GM23338 (cell line): ENCODE measurements around the gene CD82. TPM values are rescaled to one million over a fixed set of nuclear protein-coding genes. Genes with fewer than 3 reads are reported as not detected.

Experiments used
- ATAC-seq: fragments of 200-7000 bp; cut with Tn5 transposase; 3 replicates; pipeline ENCODE4 v1.9.1; 2020
- DNase-seq: peaks from one replicate; pipeline ENCODE4 v3.0.0-alpha.2; 2015; ENCODE audit warnings: low spot score
- H2AFZ ChIP-seq: fragments of 200-600 bp; sonication (generic); 2 replicates; pipeline ENCODE4 v1.8.0; 2016; ENCODE audit warnings: antibody characterized with exemption, mild to moderate bottlenecking, moderate library complexity
- H3F3A ChIP-seq: fragments of 200-600 bp; sonication (generic); replicated peaks from 2 replicates; pipeline ENCODE4 v1.8.0; 2017; ENCODE audit warnings: antibody characterized with exemption, mixed run types, low read depth
- H3K27ac ChIP-seq: fragments of 200-600 bp; sonication (generic); 2 replicates; pipeline ENCODE4 v1.6.1; 2016; ENCODE audit warnings: low read depth
- H3K27me3 ChIP-seq: fragments of 200-600 bp; sonication (generic); 2 replicates; pipeline ENCODE4 v1.8.0; 2016; ENCODE audit warnings: mild to moderate bottlenecking, mixed run types, moderate library complexity; ENCODE audit not compliant: insufficient read depth
- H3K36me3 ChIP-seq: fragments of 200-600 bp; sonication (generic); 2 replicates; pipeline ENCODE4 v1.8.0; 2016; ENCODE audit warnings: mild to moderate bottlenecking; ENCODE audit not compliant: insufficient read depth
- H3K4me1 ChIP-seq: fragments of 200-600 bp; sonication (generic); 2 replicates; pipeline ENCODE4 v1.8.0; 2016; ENCODE audit warnings: mild to moderate bottlenecking, moderate library complexity; ENCODE audit not compliant: insufficient read depth
- H3K4me2 ChIP-seq: fragments of 200-600 bp; sonication (generic); 2 replicates; pipeline ENCODE4 v1.7.1; 2017; ENCODE audit warnings: mixed run types
- H3K4me3 ChIP-seq: fragments of 200-600 bp; sonication (generic); 2 replicates; pipeline ENCODE4 v1.6.1; 2016; ENCODE audit warnings: mixed run types
- H3K79me2 ChIP-seq: fragments of 200-600 bp; sonication (generic); replicated peaks from 2 replicates; pipeline ENCODE4 v1.8.0; 2017; ENCODE audit warnings: mild to moderate bottlenecking; ENCODE audit not compliant: insufficient read depth
- H3K9me2 ChIP-seq: fragments of 200-600 bp; sonication (generic); 2 replicates; pipeline ENCODE4 v1.8.0; 2017; ENCODE audit not compliant: insufficient read depth
- H4K20me1 ChIP-seq: fragments of 200-600 bp; sonication (generic); replicated peaks from 2 replicates; pipeline ENCODE4 v1.8.0; 2017; ENCODE audit warnings: mild to moderate bottlenecking; ENCODE audit not compliant: insufficient read depth
- H3K27ac Mint-ChIP-seq: 2 replicates; pipeline ENCODE4 v1.8.0; 2020; ENCODE audit warnings: inconsistent platforms, mild to moderate bottlenecking, moderate library complexity, mixed read lengths
- H3K27me3 Mint-ChIP-seq: 3 replicates; pipeline ENCODE4 v1.8.0; 2022; ENCODE audit warnings: low read depth, mild to moderate bottlenecking, moderate library complexity, mixed read lengths, inconsistent platforms; ENCODE audit not compliant: insufficient read depth, poor library complexity
- H3K36me3 Mint-ChIP-seq: 3 replicates; pipeline ENCODE4 v1.8.0; 2021; ENCODE audit warnings: low read depth, mild to moderate bottlenecking, inconsistent platforms, moderate library complexity, mixed read lengths
- H3K4me1 Mint-ChIP-seq: 3 replicates; pipeline ENCODE4 v1.8.0; 2020; ENCODE audit warnings: mild to moderate bottlenecking, inconsistent platforms, mixed read lengths
- H3K4me3 Mint-ChIP-seq: 3 replicates; pipeline ENCODE4 v1.8.0; 2021; ENCODE audit warnings: moderate library complexity, mild to moderate bottlenecking, inconsistent platforms, mixed read lengths
- H3K9me3 Mint-ChIP-seq: 3 replicates; pipeline ENCODE4 v1.8.0; 2020; ENCODE audit warnings: moderate library complexity, mild to moderate bottlenecking, inconsistent platforms, mixed read lengths
- CREB1 ChIP-seq: fragments of 250-450 bp; sonication (Bioruptor Pico); IDR thresholded peaks from 2 replicates; pipeline ENCODE4 v1.5.0; 2020; ENCODE audit warnings: low read depth, mild to moderate bottlenecking, moderate library complexity
- EZH2 ChIP-seq: fragments of 200-600 bp; sonication (generic); IDR thresholded peaks from one replicate; pipeline ENCODE4 v1.8.0; 2017; ENCODE audit warnings: antibody characterized with exemption, mild to moderate bottlenecking, low read depth; ENCODE audit not compliant: unreplicated experiment
- EZH2phosphoT487 ChIP-seq: fragments of 200-600 bp; sonication (generic); IDR thresholded peaks from one replicate; pipeline ENCODE4 v1.8.1; 2018; ENCODE audit warnings: antibody characterized with exemption; ENCODE audit not compliant: unreplicated experiment
- NANOG ChIP-seq: IDR thresholded peaks from 2 replicates; pipeline ENCODE4 v1.6.1; 2016; ENCODE audit warnings: antibody characterized with exemption, borderline replicate concordance
- POLR2AphosphoS5 ChIP-seq: IDR thresholded peaks from 2 replicates; pipeline ENCODE4 v1.6.1; 2016; ENCODE audit warnings: antibody characterized with exemption, low read depth
- REST ChIP-seq: IDR thresholded peaks from one replicate; pipeline ENCODE4 v1.6.1; 2018; ENCODE audit warnings: antibody characterized with exemption; ENCODE audit not compliant: unreplicated experiment
- ZNF114 ChIP-seq: fragments of 250-450 bp; sonication (Bioruptor Pico); IDR thresholded peaks from 2 replicates; pipeline ENCODE4 v1.5.0; 2020; ENCODE audit warnings: mild to moderate bottlenecking, moderate library complexity
- ZNF331 ChIP-seq: fragments of 250-450 bp; sonication (Bioruptor Pico); IDR thresholded peaks from 2 replicates; pipeline ENCODE4 v1.5.0; 2020; ENCODE audit warnings: low read depth, mild to moderate bottlenecking, moderate library complexity
- polyA plus RNA-seq: library from polyadenylated mRNA; unstranded; fragments of >200 nt; fragmentation: Nextera tagmentation; extraction: Ambion mirVana; gene quantifications from 2 replicates; pipeline ENCODE4 v1.2.1, GENCODE V29; 2016
- total RNA-seq: library from RNA; depleted of rRNA; stranded (reverse); fragments of >200 nt; shearing (Covaris generic); gene quantifications from 2 replicates; pipeline ENCODE4 v1.2.3, GENCODE V29; 2014

Gene CD82
- total and polyA plus RNA-seq, 2 experiments from 2014 or later, result 4.4 to 4.9 TPM

- H3K9me3 Mint-ChIP-seq, result no peaks in the 10 kb centered on the region
- H3F3A ChIP-seq, result no peaks in the 10 kb centered on the region
- no peak overlapping the region for H3K4me2 ChIP-seq
- H3K4me1 Mint-ChIP-seq, result peaks cover 13% of the 10 kb centered on the region
- H3K4me3 ChIP-seq, result no peak overlapping the region
- H3K36me3 ChIP-seq, result no peaks in the 10 kb centered on the region
- TF ChIP-seq ZNF114 (CRISPR knock-in tag) (no peak), EZH2phosphoT487 (no peak), POLR2AphosphoS5 (no peak), EZH2 (no peak), CREB1 (CRISPR knock-in tag) (no peak), NANOG (no peak), REST (no peak)
- H3K27me3 ChIP-seq, result no peaks in the 10 kb centered on the region
- H3K27me3 Mint-ChIP-seq, result peaks cover 6% of the 10 kb centered on the region
- H3K79me2 ChIP-seq, result no peaks in the 10 kb centered on the region
- DNase-seq (no peak), ATAC-seq (no peak)
- no peaks in the 10 kb centered on the region for H3K4me1 ChIP-seq
- H3K4me3 Mint-ChIP-seq, result no peak overlapping the region
- H3K27ac Mint-ChIP-seq, result no peak overlapping the region
- no peaks in the 10 kb centered on the region for H4K20me1 ChIP-seq
- no peak overlapping the region for H3K27ac ChIP-seq
- no peaks in the 10 kb centered on the region for H3K36me3 Mint-ChIP-seq
- H2AFZ ChIP-seq, result no peak overlapping the region
- no peaks in the 10 kb centered on the region for H3K9me2 ChIP-seq
Observed at GRCh38 chr11:44577231-44577830, 11.9 kb downstream of the CD82 start.

- no peak overlapping the region for H2AFZ ChIP-seq
- TF ChIP-seq ZNF331 (CRISPR knock-in tag) (no peak), EZH2 (no peak), EZH2phosphoT487 (no peak), POLR2AphosphoS5 (no peak)
- H3K27ac Mint-ChIP-seq, result no peak overlapping the region
- H3K9me3 Mint-ChIP-seq, result no peaks in the 10 kb centered on the region; the same call in 2 of the 3 replicates
- DNase-seq (no peak), ATAC-seq (no peak)
- no peaks in the 10 kb centered on the region for H3K27me3 ChIP-seq
- H3K4me1 ChIP-seq, result no peaks in the 10 kb centered on the region
- no peak overlapping the region for H3K27ac ChIP-seq
- H3K4me3 ChIP-seq, result no peak overlapping the region
- no peaks in the 10 kb centered on the region for H3F3A ChIP-seq
- H3K27me3 Mint-ChIP-seq, result peaks cover 7% of the 10 kb centered on the region
- H4K20me1 ChIP-seq, result no peaks in the 10 kb centered on the region
- no peaks in the 10 kb centered on the region for H3K9me2 ChIP-seq
- H3K79me2 ChIP-seq, result no peaks in the 10 kb centered on the region
- peaks cover 5% of the 10 kb centered on the region for H3K4me1 Mint-ChIP-seq
- H3K4me3 Mint-ChIP-seq, result no peak overlapping the region; the same call in 2 of the 3 replicates
- H3K36me3 ChIP-seq, result no peaks in the 10 kb centered on the region
- H3K4me2 ChIP-seq, result no peak overlapping the region
- H3K36me3 Mint-ChIP-seq, result no peaks in the 10 kb centered on the region
Observed at GRCh38 chr11:44578279-44578678, 12.8 kb downstream of the CD82 start.
